IMR-90 (cell line): Measurements from ENCODE around the gene PRKRA. TPM values are rescaled to one million over a fixed set of nuclear protein-coding genes. Genes with fewer than 3 reads are reported as not detected.

ENCODE experiments used
- ATAC-seq: fragments of 200-7000 bp; cut with Tn5 transposase; 2 replicates; pipeline ENCODE4 v1.9.1; 2020; ENCODE audit warnings: low read depth, mild to moderate bottlenecking, moderate library complexity
- BruUV-seq: library from RNA; stranded (reverse); fragments of 400-500 nt; replicated peaks from 2 replicates; lab custom pipeline; 2021; lab: Mats Ljungman, UMichigan
- CTCF ChIA-PET: fragments of 300-600 bp; formaldehyde crosslinking; extraction: SDS; loops from one replicate; lab custom pipeline; 2021; ENCODE audit warnings: antibody characterized with exemption; lab: Yijun Ruan, JAX
- POLR2A ChIA-PET: fragments of 300-600 bp; sonication (Branson Sonifier 250); formaldehyde crosslinking; loops from one replicate; lab custom pipeline; 2022; ENCODE audit warnings: antibody characterized with exemption; ENCODE audit not compliant: unreplicated experiment; lab: Charles Lee
- DNase-seq: peaks from one replicate; pipeline ENCODE4 v3.0.0; 2013
- H2AFZ ChIP-seq: replicated peaks from 2 replicates; pipeline ENCODE3; 2013; ENCODE audit warnings: low read length, mild to moderate bottlenecking; ENCODE audit not compliant: poor library complexity
- H2AK5ac ChIP-seq: 2 replicates; pipeline ENCODE4 v1.6.1; 2013; ENCODE audit warnings: low read depth, low read length, inconsistent platforms
- H2AK9ac ChIP-seq: replicated peaks from 2 replicates; pipeline ENCODE3; 2013; ENCODE audit warnings: mild to moderate bottlenecking, low read depth, low read length, moderate library complexity; ENCODE audit not compliant: poor library complexity
- H2BK120ac ChIP-seq: 2 replicates; pipeline ENCODE4 v1.6.1; 2013; ENCODE audit warnings: low read depth, low read length, inconsistent platforms
- H2BK15ac ChIP-seq: 3 replicates; pipeline ENCODE4 v1.6.1; 2013; ENCODE audit warnings: low read depth, low read length, inconsistent platforms
- H2BK20ac ChIP-seq: 2 replicates; pipeline ENCODE4 v1.6.1; 2013; ENCODE audit warnings: low read depth, mild to moderate bottlenecking, inconsistent platforms, low read length, moderate library complexity
- H2BK5ac ChIP-seq: 2 replicates; pipeline ENCODE4 v1.6.1; 2013; ENCODE audit warnings: mild to moderate bottlenecking, low read depth, low read length, inconsistent platforms; ENCODE audit not compliant: poor library complexity, severe bottlenecking
- H3K14ac ChIP-seq: replicated peaks from 2 replicates; pipeline ENCODE4 v1.6.1; 2013; ENCODE audit warnings: low read depth, low read length, inconsistent platforms
- H3K18ac ChIP-seq: 2 replicates; pipeline ENCODE4 v1.6.1; 2013; ENCODE audit warnings: low read depth, low read length, control low read depth
- H3K23ac ChIP-seq: 2 replicates; pipeline ENCODE4 v1.6.1; 2013; ENCODE audit warnings: low read depth, low read length, inconsistent platforms
- H3K27ac ChIP-seq: 2 replicates; pipeline ENCODE4 v1.5.1; 2013; ENCODE audit warnings: mild to moderate bottlenecking, control low read depth, low read length; ENCODE audit not compliant: insufficient read depth
- H3K27me3 ChIP-seq: 2 replicates; pipeline ENCODE4 v1.6.1; 2013; ENCODE audit warnings: low read length; ENCODE audit not compliant: control insufficient read depth, insufficient read depth
- H3K36me3 ChIP-seq: 2 replicates; pipeline ENCODE4 v1.6.1; 2013; ENCODE audit warnings: low read length, mixed read lengths; ENCODE audit not compliant: control insufficient read depth, insufficient read depth
- H3K4ac ChIP-seq: 2 replicates; pipeline ENCODE4 v1.6.1; 2013; ENCODE audit warnings: low read depth, low read length, inconsistent platforms
- H3K4me1 ChIP-seq: 2 replicates; pipeline ENCODE4 v1.6.1; 2013; ENCODE audit warnings: low read length, mixed read lengths; ENCODE audit not compliant: control insufficient read depth, insufficient read depth
- H3K4me2 ChIP-seq: 2 replicates; pipeline ENCODE4 v1.6.1; 2013; ENCODE audit warnings: low read depth, mild to moderate bottlenecking, control low read depth, low read length, moderate library complexity
- H3K4me3 ChIP-seq: 2 replicates; pipeline ENCODE4 v1.5.1; 2013; ENCODE audit warnings: low read depth, mild to moderate bottlenecking, control low read depth, low read length, moderate library complexity; ENCODE audit not compliant: insufficient read depth
- H3K56ac ChIP-seq: 2 replicates; pipeline ENCODE4 v1.6.1; 2013; ENCODE audit warnings: low read length, inconsistent platforms; ENCODE audit not compliant: insufficient read depth; ENCODE audit errors: extremely low read depth
- H3K79me1 ChIP-seq, 2 experiments: 2 replicates each; pipeline ENCODE4 v1.6.1; 2013; ENCODE audit warnings: low read length in 2 of 2, inconsistent platforms in 1 of 2, low read depth in 1 of 2
- H3K9ac ChIP-seq: 2 replicates; pipeline ENCODE4 v1.6.1; 2013; ENCODE audit warnings: low read depth, low read length, control low read depth
- H3K9me1 ChIP-seq: 2 replicates; pipeline ENCODE4 v1.6.1; 2013; ENCODE audit warnings: low read length, inconsistent platforms; ENCODE audit not compliant: insufficient read depth
- H3K9me3 ChIP-seq: 2 replicates; pipeline ENCODE4 v1.6.1; 2013; ENCODE audit warnings: low read length; ENCODE audit not compliant: control insufficient read depth, insufficient read depth
- H4K20me1 ChIP-seq: 2 replicates; pipeline ENCODE4 v1.6.1; 2013; ENCODE audit warnings: low read length, inconsistent platforms; ENCODE audit not compliant: insufficient read depth
- H4K5ac ChIP-seq: 2 replicates; pipeline ENCODE4 v1.6.1; 2013; ENCODE audit warnings: mild to moderate bottlenecking, low read depth, low read length, control low read depth
- H4K8ac ChIP-seq, 2 experiments: 2 replicates each; pipeline ENCODE4 v1.6.1; 2013; ENCODE audit warnings: low read depth in 2 of 2, low read length in 2 of 2, control low read depth in 1 of 2, inconsistent platforms in 1 of 2
- H4K91ac ChIP-seq: 2 replicates; pipeline ENCODE4 v1.6.1; 2013; ENCODE audit warnings: low read depth, low read length, inconsistent platforms; ENCODE audit not compliant: insufficient read depth
- BHLHE40 ChIP-seq: fragments of 150-350 bp; IDR thresholded peaks from 2 replicates; pipeline ENCODE4 v1.6.1; 2016; ENCODE audit warnings: mild to moderate bottlenecking, low read depth, low read length
- CEBPB ChIP-seq: IDR thresholded peaks from 2 replicates; pipeline ENCODE4 v1.6.1; 2012; ENCODE audit warnings: low read depth, low read length, improper control_type of control experiment
- CHD1 ChIP-seq: IDR thresholded peaks from 2 replicates; pipeline ENCODE4 v1.6.1; 2012; ENCODE audit warnings: low read depth, low read length, improper control_type of control experiment
- FOS ChIP-seq: fragments of 150-350 bp; IDR thresholded peaks from 2 replicates; pipeline ENCODE4 v1.6.1; 2016; ENCODE audit warnings: low read depth, low read length
- MAFK ChIP-seq: IDR thresholded peaks from 2 replicates; pipeline ENCODE4 v1.6.1; 2012; ENCODE audit warnings: low read depth, low read length, improper control_type of control experiment
- MAZ ChIP-seq: IDR thresholded peaks from 2 replicates; pipeline ENCODE4 v1.6.1; 2012; ENCODE audit warnings: low read depth, mild to moderate bottlenecking, low read length, improper control_type of control experiment, moderate library complexity, borderline replicate concordance
- MXI1 ChIP-seq: IDR thresholded peaks from 2 replicates; pipeline ENCODE4 v1.6.1; 2012; ENCODE audit warnings: low read depth, mild to moderate bottlenecking, low read length, moderate library complexity, borderline replicate concordance
- NFE2L2 ChIP-seq: fragments of 150-350 bp; IDR thresholded peaks from 2 replicates; pipeline ENCODE4 v1.6.1; 2016; ENCODE audit warnings: low read depth, mild to moderate bottlenecking, low read length
- POLR2A ChIP-seq: IDR thresholded peaks from 2 replicates; pipeline ENCODE4 v1.6.1; 2012; ENCODE audit warnings: mild to moderate bottlenecking, low read depth, low read length
- RAD21 ChIP-seq: IDR thresholded peaks from 2 replicates; pipeline ENCODE4 v1.6.1; 2012; ENCODE audit warnings: low read length, improper control_type of control experiment
- RCOR1 ChIP-seq: IDR thresholded peaks from 2 replicates; pipeline ENCODE4 v1.6.1; 2012; ENCODE audit warnings: mild to moderate bottlenecking, low read length, improper control_type of control experiment; ENCODE audit not compliant: insufficient replicate concordance
- RFX5 ChIP-seq: IDR thresholded peaks from 2 replicates; pipeline ENCODE4 v1.8.0; 2012; ENCODE audit warnings: low read depth, mild to moderate bottlenecking, low read length, moderate library complexity
- SMC3 ChIP-seq: fragments of 150-350 bp; IDR thresholded peaks from 2 replicates; pipeline ENCODE4 v1.6.1; 2016; ENCODE audit warnings: low read depth, mild to moderate bottlenecking, antibody characterized with exemption, low read length, moderate library complexity
- WGBS, 2 experiments: methylation state at CpG; one replicate each; pipeline versions ENCODE4 v1.1.5 to v1.1.7; 2013; ENCODE audit warnings: missing lambda C conversion rate in 2 of 2; ENCODE audit not compliant: insufficient read length in 1 of 2; ENCODE audit errors: extremely low coverage in 2 of 2; 5-methylcytosine and 5-hydroxymethylcytosine counted together
- dilution Hi-C: fragments of 300-500 bp; cut with HindIII; formaldehyde crosslinking; loops from one replicate; pipeline ENCODE4 v1.14.3; 2018; ENCODE audit warnings: low sequenced_read_pairs; ENCODE audit not compliant: unreplicated experiment
- in situ Hi-C: fragments of 300-500 bp; cut with MboI; formaldehyde crosslinking; loops from 3 replicates; pipeline ENCODE4 v1.14.3; 2019; ENCODE audit warnings: low sequenced_read_pairs, inconsistent platforms, mixed read lengths
- intact Hi-C: fragments of 100-400 bp; cut with micrococcal nuclease; formaldehyde crosslinking; loops from 2 replicates; pipeline ENCODE4 v1.10.0; 2022
- polyA plus RNA-seq, 3 experiments: library from polyadenylated mRNA; depleted of rRNA; stranded (reverse); fragments of >200 nt; gene quantifications; 2 replicates each; pipeline ENCODE4 v1.2.3, GENCODE V29; 2012; ENCODE audit warnings: low replicate concordance in 1 of 3
- total RNA-seq: library from RNA; depleted of rRNA; stranded (reverse); fragments of >200 nt; gene quantifications from 2 replicates; pipeline ENCODE4 v1.2.3, GENCODE V29; 2012
- TF ChIP-seq, protein P1 (sequence below): fragments of 150-350 bp; IDR thresholded peaks from 2 replicates; pipeline ENCODE4 v1.6.1; 2016; ENCODE audit warnings: low read depth, mild to moderate bottlenecking, low read length, moderate library complexity, borderline replicate concordance
- TF ChIP-seq, protein P2 (sequence below): conservative IDR thresholded peaks from 2 replicates; pipeline ENCODE4 v1.5.1; 2012; ENCODE audit warnings: mild to moderate bottlenecking, low read depth, low read length, improper control_type of control experiment
- TF ChIP-seq, protein P3 (sequence below): fragments of 150-350 bp; IDR thresholded peaks from 2 replicates; pipeline ENCODE4 v1.6.1; 2017; ENCODE audit warnings: mild to moderate bottlenecking, antibody characterized with exemption, low read length, low read depth

PRKRA gene
- total and polyA plus RNA-seq, 2 of the 4 experiments (the other 2 are of a cell fraction), result 39.5 to 53.6 TPM

DNA sequence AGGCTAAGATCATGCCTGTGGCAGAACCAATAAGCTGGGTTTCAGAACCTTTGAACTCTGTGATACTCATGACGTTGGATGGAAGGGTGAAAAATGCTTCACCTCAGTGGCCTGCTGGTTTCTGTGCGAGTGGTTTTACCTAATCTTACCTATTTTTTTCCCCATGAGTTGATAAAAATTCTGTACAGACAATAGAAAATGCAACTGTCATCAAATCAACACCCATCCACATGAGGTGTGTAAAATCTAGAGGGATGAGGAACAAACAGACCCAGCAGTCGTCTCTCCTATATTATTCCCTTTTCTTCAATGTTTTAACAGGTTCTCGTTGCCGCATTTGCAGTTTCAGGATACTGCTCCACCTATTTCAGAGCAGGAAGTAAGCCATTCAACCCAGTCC lies 67.3 kb downstream of the PRKRA start:
- CTCF ChIA-PET, result no interaction called here
- in situ Hi-C loops, result no loop called here

More for the DNA sequence above, 67.3 kb downstream of the PRKRA start:
- DNase-seq, result no peak
- H3K4me1 ChIP-seq, result peaks cover 8% of the 10 kb centered on the region
- no peaks in the 10 kb centered on the region for H3K79me1 ChIP-seq
- intact Hi-C loops, result no loop called here
- H3K9me3 ChIP-seq, result no peaks in the 10 kb centered on the region
- POLR2A ChIA-PET, result no interaction called here
- BruUV-seq, result no TSS peak
- H3K27ac ChIP-seq, result no peak overlapping the region
- dilution Hi-C loops, result no loop called here
- no peak overlapping the region for H2AK9ac ChIP-seq
- H2AK5ac ChIP-seq, result no peak overlapping the region
- H3K36me3 ChIP-seq, result no peaks in the 10 kb centered on the region
- TF ChIP-seq CHD1 (no peak), BHLHE40 (no peak), MAZ (no peak), MXI1 (no peak), NFE2L2 (no peak), POLR2A (no peak), RCOR1 (no peak), CEBPB (no peak), SMC3 (no peak), FOS (no peak), RAD21 (no peak), RFX5 (no peak), MAFK (no peak)
- TF ChIP-seq, protein P1, sequence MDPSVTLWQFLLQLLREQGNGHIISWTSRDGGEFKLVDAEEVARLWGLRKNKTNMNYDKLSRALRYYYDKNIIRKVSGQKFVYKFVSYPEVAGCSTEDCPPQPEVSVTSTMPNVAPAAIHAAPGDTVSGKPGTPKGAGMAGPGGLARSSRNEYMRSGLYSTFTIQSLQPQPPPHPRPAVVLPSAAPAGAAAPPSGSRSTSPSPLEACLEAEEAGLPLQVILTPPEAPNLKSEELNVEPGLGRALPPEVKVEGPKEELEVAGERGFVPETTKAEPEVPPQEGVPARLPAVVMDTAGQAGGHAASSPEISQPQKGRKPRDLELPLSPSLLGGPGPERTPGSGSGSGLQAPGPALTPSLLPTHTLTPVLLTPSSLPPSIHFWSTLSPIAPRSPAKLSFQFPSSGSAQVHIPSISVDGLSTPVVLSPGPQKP, result no peak
- TF ChIP-seq, protein P2, sequence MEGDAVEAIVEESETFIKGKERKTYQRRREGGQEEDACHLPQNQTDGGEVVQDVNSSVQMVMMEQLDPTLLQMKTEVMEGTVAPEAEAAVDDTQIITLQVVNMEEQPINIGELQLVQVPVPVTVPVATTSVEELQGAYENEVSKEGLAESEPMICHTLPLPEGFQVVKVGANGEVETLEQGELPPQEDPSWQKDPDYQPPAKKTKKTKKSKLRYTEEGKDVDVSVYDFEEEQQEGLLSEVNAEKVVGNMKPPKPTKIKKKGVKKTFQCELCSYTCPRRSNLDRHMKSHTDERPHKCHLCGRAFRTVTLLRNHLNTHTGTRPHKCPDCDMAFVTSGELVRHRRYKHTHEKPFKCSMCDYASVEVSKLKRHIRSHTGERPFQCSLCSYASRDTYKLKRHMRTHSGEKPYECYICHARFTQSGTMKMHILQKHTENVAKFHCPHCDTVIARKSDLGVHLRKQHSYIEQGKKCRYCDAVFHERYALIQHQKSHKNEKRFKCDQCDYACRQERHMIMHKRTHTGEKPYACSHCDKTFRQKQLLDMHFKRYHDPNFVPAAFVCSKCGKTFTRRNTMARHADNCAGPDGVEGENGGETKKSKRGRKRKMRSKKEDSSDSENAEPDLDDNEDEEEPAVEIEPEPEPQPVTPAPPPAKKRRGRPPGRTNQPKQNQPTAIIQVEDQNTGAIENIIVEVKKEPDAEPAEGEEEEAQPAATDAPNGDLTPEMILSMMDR, result no peak
- TF ChIP-seq, protein P3, sequence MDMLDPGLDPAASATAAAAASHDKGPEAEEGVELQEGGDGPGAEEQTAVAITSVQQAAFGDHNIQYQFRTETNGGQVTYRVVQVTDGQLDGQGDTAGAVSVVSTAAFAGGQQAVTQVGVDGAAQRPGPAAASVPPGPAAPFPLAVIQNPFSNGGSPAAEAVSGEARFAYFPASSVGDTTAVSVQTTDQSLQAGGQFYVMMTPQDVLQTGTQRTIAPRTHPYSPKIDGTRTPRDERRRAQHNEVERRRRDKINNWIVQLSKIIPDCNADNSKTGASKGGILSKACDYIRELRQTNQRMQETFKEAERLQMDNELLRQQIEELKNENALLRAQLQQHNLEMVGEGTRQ, result no peak
- H3K4me3 ChIP-seq, result no peak overlapping the region
- no peaks in the 10 kb centered on the region for H3K27me3 ChIP-seq
- H4K20me1 ChIP-seq, result no peaks in the 10 kb centered on the region
- no peak overlapping the region for H3K14ac ChIP-seq
- H4K91ac ChIP-seq, result no peak overlapping the region
- H3K4ac ChIP-seq, result no peak overlapping the region
- no peak overlapping the region for H4K8ac ChIP-seq
- no peak overlapping the region for H3K18ac ChIP-seq
- no peak overlapping the region for H2AFZ ChIP-seq
- no peak overlapping the region for H3K23ac ChIP-seq
- no peak overlapping the region for H2BK120ac ChIP-seq
- H3K9ac ChIP-seq, result no peak overlapping the region
- no peak overlapping the region for H2BK15ac ChIP-seq
- no peak overlapping the region for H4K5ac ChIP-seq
- no peak overlapping the region for H2BK20ac ChIP-seq
- no peak overlapping the region for H2BK5ac ChIP-seq
- ATAC-seq, result no peak
- no CpG with 5 or more reads among the region's 5 CpGs for whole genome bisulfite sequencing, 2 experiments
- peaks cover 6% of the 10 kb centered on the region for H3K9me1 ChIP-seq
- no peak overlapping the region for H3K4me2 ChIP-seq
- H3K56ac ChIP-seq, result no peak overlapping the region
